Glutamatergic neuron (in vitro differentiated cells): Measurements from ENCODE around the gene PLD6. TPM values are rescaled to one million over a fixed set of nuclear protein-coding genes. Genes with fewer than 3 reads are reported as not detected.

Experiments
- DNase-seq: peaks from one replicate; pipeline ENCODE4 v3.0.0; 2022
- H3K27ac Mint-ChIP-seq: one replicate; pipeline ENCODE4 v1.8.0; 2020; ENCODE audit warnings: mild to moderate bottlenecking, mixed read lengths, inconsistent platforms; ENCODE audit not compliant: unreplicated experiment
- H3K27me3 Mint-ChIP-seq: one replicate; pipeline ENCODE4 v1.8.0; 2020; ENCODE audit warnings: mild to moderate bottlenecking, moderate library complexity, mixed read lengths, inconsistent platforms; ENCODE audit not compliant: unreplicated experiment
- H3K36me3 Mint-ChIP-seq: one replicate; pipeline ENCODE4 v1.8.0; 2020; ENCODE audit warnings: mild to moderate bottlenecking, mixed read lengths, inconsistent platforms; ENCODE audit not compliant: unreplicated experiment
- H3K4me1 Mint-ChIP-seq: one replicate; pipeline ENCODE4 v1.8.0; 2020; ENCODE audit warnings: mild to moderate bottlenecking, low read depth, mixed read lengths, inconsistent platforms; ENCODE audit not compliant: unreplicated experiment
- H3K4me3 Mint-ChIP-seq: one replicate; pipeline ENCODE4 v1.8.0; 2020; ENCODE audit warnings: mild to moderate bottlenecking, mixed read lengths, inconsistent platforms; ENCODE audit not compliant: unreplicated experiment
- H3K9me3 Mint-ChIP-seq: one replicate; pipeline ENCODE4 v1.8.0; 2020; ENCODE audit warnings: mild to moderate bottlenecking, moderate library complexity, mixed read lengths, inconsistent platforms; ENCODE audit not compliant: unreplicated experiment
- total RNA-seq: library from RNA; stranded (reverse); fragmentation: NEBNext Ultra II Directional; extraction: Animal tissue kit (Norgen Biotek cat#: 25700); gene quantifications from one replicate; pipeline ENCODE4 v1.2.1, GENCODE V29; 2021; ENCODE audit not compliant: unreplicated experiment
- TF ChIP-seq, protein P1 (sequence below): fragments of 200-600 bp; sonication (generic); IDR thresholded peaks from one replicate; pipeline ENCODE4 v1.5.0; 2021; ENCODE audit not compliant: partially characterized antibody, unreplicated experiment

The PLD6 gene
- total RNA-seq, 1 donor from 2014 or later = 1.1 TPM

DNA sequence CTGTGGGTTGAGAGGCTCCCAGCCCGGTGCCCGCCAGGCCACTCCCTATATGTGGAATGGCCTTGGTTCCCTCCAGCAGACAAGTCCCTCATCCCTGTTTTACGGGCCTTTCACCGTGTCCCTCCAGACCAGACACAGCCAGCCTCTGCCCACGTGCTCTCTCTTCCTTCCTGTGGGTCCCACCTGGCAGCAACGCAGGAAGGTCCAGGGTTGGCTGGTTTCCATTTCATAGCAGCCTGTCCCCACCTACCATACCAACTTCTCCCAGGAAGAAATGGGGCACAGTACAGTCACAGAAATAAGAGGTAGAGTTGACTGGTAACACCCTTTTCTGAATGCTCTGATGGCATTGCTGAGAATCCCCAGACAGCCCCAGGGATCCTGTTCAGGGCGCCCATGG lies 34.9 kb downstream of the PLD6 start:
- TF ChIP-seq, protein P1, sequence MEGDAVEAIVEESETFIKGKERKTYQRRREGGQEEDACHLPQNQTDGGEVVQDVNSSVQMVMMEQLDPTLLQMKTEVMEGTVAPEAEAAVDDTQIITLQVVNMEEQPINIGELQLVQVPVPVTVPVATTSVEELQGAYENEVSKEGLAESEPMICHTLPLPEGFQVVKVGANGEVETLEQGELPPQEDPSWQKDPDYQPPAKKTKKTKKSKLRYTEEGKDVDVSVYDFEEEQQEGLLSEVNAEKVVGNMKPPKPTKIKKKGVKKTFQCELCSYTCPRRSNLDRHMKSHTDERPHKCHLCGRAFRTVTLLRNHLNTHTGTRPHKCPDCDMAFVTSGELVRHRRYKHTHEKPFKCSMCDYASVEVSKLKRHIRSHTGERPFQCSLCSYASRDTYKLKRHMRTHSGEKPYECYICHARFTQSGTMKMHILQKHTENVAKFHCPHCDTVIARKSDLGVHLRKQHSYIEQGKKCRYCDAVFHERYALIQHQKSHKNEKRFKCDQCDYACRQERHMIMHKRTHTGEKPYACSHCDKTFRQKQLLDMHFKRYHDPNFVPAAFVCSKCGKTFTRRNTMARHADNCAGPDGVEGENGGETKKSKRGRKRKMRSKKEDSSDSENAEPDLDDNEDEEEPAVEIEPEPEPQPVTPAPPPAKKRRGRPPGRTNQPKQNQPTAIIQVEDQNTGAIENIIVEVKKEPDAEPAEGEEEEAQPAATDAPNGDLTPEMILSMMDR = no peak
- no peak overlapping the region for H3K4me3 Mint-ChIP-seq
- DNase-seq = no peak
- H3K9me3 Mint-ChIP-seq = peaks cover 29% of the 10 kb centered on the region
- peak overlapping the region; percentile 87 for H3K27ac Mint-ChIP-seq
- H3K4me1 Mint-ChIP-seq = peaks cover 21% of the 10 kb centered on the region
- H3K36me3 Mint-ChIP-seq = peaks cover 9% of the 10 kb centered on the region
- H3K27me3 Mint-ChIP-seq = peaks cover 18% of the 10 kb centered on the region

DNA sequence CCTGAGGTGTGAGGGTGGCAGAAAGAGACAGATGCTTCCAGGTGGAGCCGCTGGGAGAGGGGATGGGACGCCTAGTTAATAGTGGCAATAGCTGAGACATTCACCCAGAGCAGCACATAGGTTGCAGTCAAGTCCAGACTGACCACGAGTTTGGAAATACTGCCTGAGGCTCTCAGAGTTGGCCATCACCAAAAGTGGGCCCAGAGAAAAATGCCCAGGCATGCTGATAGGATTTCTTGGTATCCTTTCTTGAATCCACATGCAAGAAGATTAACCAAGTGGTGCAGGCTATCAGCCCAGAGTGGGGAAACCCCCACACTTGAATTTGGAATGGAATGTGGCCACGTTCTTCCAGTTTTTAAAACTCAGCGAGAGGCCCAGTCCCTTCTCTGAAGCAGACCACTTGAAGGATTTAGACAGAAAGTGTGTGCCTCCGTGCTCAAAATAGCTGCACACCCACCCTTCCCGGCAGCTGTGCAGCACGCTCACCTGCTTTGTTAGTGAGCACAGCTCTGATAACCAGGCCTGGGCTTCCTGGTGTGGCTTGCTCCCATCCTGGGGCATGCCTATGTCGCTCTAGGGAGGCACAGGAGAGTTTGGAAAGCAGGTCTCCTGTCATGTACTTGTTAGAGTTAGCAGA lies 35.7 kb downstream of the PLD6 start:
- H3K4me1 Mint-ChIP-seq = peaks cover 21% of the 10 kb centered on the region
- H3K9me3 Mint-ChIP-seq = peaks cover 29% of the 10 kb centered on the region
- TF ChIP-seq, protein P1 = no peak
- no peak for DNase-seq
- H3K27ac Mint-ChIP-seq = peak overlapping the region; percentile 62
- peaks cover 19% of the 10 kb centered on the region for H3K27me3 Mint-ChIP-seq
- H3K4me3 Mint-ChIP-seq = no peak overlapping the region
- peaks cover 9% of the 10 kb centered on the region for H3K36me3 Mint-ChIP-seq

DNA sequence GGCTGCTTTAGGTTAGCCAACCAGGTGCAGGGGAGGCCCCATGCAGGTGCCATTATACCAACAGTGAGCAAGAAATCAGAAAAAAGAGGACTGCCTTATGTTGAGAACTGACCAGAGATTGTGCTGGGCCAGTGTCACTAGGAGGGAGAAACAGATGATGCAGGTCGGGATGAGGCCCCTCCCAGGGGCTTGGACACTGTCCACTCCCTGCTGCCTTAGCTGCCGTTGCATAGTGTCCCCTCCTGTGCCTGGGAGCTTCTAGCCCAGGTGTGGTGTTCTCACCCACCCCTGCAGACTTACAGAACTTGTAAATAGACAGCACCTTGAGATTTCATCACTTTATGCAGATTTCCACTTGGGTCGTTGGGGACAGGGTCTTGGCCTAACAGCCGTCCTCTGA lies 36.7 kb downstream of the PLD6 start:
- DNase-seq = no peak
- peaks cover 29% of the 10 kb centered on the region for H3K9me3 Mint-ChIP-seq
- H3K4me3 Mint-ChIP-seq = no peak overlapping the region
- peaks cover 15% of the 10 kb centered on the region for H3K36me3 Mint-ChIP-seq
- H3K4me1 Mint-ChIP-seq = peaks cover 21% of the 10 kb centered on the region
- H3K27ac Mint-ChIP-seq = peak overlapping the region; percentile 24
- H3K27me3 Mint-ChIP-seq = peaks cover 29% of the 10 kb centered on the region
- TF ChIP-seq, protein P1 = no peak

DNA sequence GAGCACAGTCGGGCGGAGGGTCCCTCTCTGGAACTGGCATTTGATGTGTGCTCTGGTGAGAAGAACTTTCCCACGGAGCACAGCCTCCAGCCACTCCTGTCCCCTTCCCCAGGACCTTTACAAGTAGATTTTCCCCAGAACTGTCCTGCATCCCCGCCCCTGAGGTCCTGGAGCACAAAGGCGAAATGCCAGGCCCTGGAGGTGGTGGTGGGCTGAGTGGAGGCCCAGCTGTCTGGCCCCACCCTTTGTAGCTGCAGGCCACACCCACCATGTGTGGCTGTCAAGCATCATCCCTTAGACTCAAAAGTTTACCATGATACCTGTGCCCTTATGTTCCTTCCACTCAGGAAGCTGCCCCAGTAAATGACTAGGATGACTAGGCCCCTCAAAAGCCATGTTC lies 37.7 kb downstream of the PLD6 start:
- TF ChIP-seq, protein P1 = no peak
- peaks cover 26% of the 10 kb centered on the region for H3K27me3 Mint-ChIP-seq
- peak overlapping the region; percentile 13 for H3K27ac Mint-ChIP-seq
- DNase-seq = no peak
- H3K4me3 Mint-ChIP-seq = no peak overlapping the region
- peaks cover 18% of the 10 kb centered on the region for H3K4me1 Mint-ChIP-seq
- peaks cover 15% of the 10 kb centered on the region for H3K36me3 Mint-ChIP-seq
- peaks cover 25% of the 10 kb centered on the region for H3K9me3 Mint-ChIP-seq

DNA sequence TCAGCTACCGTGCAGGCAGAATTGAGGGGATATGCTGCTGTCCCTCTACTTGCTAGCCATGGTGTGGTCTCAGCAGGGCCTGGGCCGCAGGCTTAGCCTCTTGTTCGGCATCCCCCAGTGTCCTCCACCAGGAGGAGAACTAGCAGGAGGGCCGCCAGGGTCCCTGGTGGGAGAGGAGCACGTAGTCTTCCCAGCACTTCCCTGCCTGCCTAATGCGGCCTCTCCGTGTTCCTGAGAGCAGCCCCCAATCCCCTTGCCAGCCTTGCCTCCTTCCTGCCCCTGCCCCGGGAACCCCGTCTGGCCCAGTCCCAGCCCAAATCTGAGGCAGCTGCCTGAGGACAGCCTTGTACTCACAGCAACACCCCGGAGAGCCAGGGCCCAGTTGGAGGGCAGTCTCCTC lies 38.1 kb downstream of the PLD6 start:
- peak overlapping the region; percentile 22 for H3K27ac Mint-ChIP-seq
- no peak for DNase-seq
- TF ChIP-seq, protein P1 = no peak
- H3K36me3 Mint-ChIP-seq = peaks cover 15% of the 10 kb centered on the region
- peaks cover 17% of the 10 kb centered on the region for H3K4me1 Mint-ChIP-seq
- peaks cover 25% of the 10 kb centered on the region for H3K27me3 Mint-ChIP-seq
- no peak overlapping the region for H3K4me3 Mint-ChIP-seq
- peaks cover 23% of the 10 kb centered on the region for H3K9me3 Mint-ChIP-seq
